ENCODE data around the gene PHTF1. TPM values are rescaled to one million over a fixed set of nuclear protein-coding genes. Genes with fewer than 3 reads are reported as not detected.
"Not testable (repeated sequence)": the region's sequence is repeated elsewhere in the genome, so short reads cannot be mapped to it uniquely, and the experiment has no call there.

Gene PHTF1
- polyA plus RNA-seq, 3 donors: 22.7 to 25.5 (median 24.8) TPM

GRCh38 chr1:113779542-113779941 is 20.3 kb upstream of the PHTF1 start:
- no peak for DNase-seq (ENCODE audit: low read depth in 3 of 3, low spot score in 2 of 3)

DNA sequence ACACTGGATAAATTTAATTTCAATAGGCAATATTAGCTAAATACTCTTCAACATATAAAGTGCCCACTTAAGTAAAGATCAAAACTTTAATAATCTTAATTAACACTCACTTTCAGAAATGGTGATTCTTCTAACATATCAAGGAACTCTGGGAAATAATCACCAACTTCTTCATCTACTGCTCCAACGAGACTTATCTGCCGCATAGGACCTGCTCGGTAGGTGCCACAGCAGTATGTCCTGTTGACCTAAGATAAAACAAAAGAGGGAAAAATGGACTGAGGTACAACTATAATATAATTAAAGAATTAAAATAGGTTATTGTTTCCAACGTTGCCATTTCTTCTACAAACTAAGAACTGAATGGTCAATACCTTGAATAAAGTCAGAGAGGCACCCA is 18.3 kb upstream of the PHTF1 start:
- no peak for DNase-seq (ENCODE audit: low read depth in 3 of 3, low spot score in 2 of 3)

DNA sequence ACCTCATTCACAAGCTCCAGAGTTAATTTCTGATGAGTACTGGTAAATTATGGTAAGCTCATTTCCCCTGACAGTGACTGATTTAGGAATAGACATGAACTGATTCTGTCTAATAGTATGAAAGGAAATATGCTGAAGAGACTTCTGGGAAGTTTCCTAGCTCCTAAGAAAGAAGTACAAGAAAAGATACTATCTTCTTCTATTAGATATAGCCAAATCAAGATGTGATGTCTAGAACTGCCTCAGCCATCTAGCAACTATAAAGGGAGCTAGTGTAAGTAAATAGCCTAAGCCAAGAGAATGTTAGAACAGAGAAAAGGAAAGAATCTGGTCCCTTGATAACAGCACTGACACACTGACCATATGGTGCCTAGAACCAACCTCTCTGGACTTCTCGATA is 10.7 kb upstream of the PHTF1 start:
- DNase-seq (ENCODE audit: low read depth in 3 of 3, low spot score in 2 of 3): no peak

GRCh38 chr1:113769601-113769970 is 10.3 kb upstream of the PHTF1 start:
- DNase-seq (ENCODE audit: low read depth in 3 of 3, low spot score in 2 of 3): no peak

GRCh38 chr1:113768916-113769600 is 9.8 kb upstream of the PHTF1 start:
- no peak for DNase-seq (ENCODE audit: low read depth in 3 of 3, low spot score in 2 of 3)

DNA sequence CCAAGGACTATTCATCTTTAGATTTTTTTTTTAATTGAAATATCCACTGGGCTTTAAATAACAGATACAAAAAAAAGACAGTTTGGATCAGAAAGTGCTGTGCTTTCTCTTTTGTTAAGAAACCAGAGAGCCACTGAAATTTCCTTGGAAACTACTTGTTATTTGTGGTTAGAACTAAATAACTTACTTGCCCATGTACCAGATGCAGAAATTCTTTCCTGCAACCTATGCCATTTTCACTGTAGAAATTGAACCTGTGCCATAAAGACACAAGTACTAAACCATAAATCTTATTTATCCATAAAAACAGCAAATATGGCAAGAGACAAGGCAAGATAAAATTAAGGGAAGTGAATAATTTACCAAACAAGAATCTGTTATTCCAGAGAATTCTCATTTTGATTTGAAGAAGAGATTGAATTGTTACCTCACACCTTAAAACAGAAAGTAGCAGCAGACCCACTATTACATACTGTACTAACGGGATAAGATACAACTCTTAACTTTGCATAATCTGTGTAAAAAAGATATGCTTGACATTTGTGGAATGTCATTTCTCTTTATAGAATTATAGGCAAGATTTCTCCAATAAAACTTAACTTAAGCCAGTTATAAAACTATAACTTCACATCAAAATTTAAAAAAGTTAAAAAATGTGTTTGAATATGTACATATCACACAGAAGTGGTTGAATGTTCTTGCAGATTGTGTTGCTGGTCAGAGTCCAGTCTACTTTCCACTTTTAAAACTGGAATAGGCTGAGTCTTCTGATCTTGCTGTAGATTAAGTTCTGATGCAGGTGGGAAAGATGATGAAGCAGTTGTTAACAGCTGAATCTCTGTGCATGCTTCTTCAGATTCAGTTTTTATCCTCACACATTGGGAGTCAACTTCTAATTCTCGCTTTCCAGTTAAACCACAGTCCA is 6.3 kb upstream of the PHTF1 start:
- DNase-seq (ENCODE audit: low read depth in 3 of 3, low spot score in 2 of 3): no peak

DNA sequence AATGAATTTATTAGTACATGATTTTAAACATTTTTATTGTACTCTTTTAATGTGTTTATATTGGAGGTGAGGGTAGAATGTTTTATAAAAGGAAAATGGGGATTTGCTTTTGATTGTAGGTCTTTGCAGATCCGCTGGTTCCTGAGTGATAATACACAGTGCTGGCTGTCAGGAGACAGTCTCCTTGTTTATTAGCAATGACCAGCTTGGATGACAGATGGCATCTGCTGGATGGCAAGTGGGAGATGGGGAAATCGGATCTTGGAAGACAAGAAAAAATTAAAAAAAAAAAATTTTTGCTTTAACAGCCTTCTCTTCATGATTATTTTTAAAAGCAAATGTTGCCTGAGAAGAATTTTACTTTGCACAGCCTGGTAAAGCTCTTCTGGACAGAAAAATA is 4.4 kb upstream of the PHTF1 start:
- DNase-seq (ENCODE audit: low read depth in 3 of 3, low spot score in 2 of 3): no peak

GRCh38 chr1:113761937-113762336 is 2.7 kb upstream of the PHTF1 start:
- DNase-seq (ENCODE audit: low read depth in 3 of 3, low spot score in 2 of 3): no peak

- DNase-seq (ENCODE audit: low read depth in 3 of 3, low spot score in 2 of 3): no peak
Measured at GRCh38 chr1:113760102-113761080, 1.1 kb upstream of the PHTF1 start.

GRCh38 chr1:113758631-113759332 is 504 bp downstream of the PHTF1 start:
- DNase-seq (ENCODE audit: low read depth in 3 of 3, low spot score in 2 of 3): peak; percentile 32 to 47 (median 36)

DNA sequence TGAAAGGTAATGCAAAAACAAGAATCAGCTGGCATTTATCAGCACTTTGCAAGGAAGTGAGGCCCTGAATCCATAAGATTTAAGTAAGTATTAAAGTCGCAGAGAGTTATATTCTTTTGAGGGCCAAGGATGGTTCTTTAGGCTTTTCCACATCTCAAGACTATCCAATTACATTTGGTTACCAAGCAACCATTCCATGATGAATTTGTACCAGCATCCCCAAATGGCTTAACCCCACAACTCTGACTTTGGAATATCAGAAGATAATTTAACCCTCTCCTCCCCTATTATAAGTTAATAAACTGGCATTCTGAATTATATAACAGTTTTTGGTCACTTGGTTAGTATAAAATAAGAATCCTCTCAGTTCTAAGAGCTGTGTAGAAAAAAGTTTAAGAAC is 2.8 kb downstream of the PHTF1 start:
- DNase-seq (ENCODE audit: low read depth in 3 of 3, low spot score in 2 of 3): no peak

GRCh38 chr1:113753333-113753732 is 6.0 kb downstream of the PHTF1 start:
- not testable (repeated sequence) for DNase-seq (ENCODE audit: low read depth in 3 of 3, low spot score in 2 of 3)

DNA sequence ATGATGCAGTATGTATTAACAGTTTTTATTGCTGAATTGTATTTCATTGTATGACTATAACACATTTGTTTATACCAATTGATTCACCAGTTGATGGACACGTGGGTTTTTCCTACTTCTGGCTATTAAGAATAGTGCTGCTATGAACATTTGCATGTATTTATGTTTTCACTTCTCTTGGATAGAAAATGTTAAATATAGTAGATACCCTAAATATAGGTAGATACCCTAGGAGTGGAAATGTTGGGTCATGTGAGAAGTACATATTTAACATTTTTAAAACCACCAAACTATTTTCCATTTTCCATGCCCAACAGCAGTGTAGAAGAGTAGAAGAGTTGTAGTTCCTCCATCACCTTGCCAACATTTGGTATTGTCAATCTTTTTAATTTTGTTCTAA is 7.8 kb downstream of the PHTF1 start:
- no peak for DNase-seq (ENCODE audit: low read depth in 3 of 3, low spot score in 2 of 3)

- DNase-seq (ENCODE audit: low read depth in 3 of 3, low spot score in 2 of 3): no peak
Measured at GRCh38 chr1:113751114-113751513, 8.2 kb downstream of the PHTF1 start.

DNA sequence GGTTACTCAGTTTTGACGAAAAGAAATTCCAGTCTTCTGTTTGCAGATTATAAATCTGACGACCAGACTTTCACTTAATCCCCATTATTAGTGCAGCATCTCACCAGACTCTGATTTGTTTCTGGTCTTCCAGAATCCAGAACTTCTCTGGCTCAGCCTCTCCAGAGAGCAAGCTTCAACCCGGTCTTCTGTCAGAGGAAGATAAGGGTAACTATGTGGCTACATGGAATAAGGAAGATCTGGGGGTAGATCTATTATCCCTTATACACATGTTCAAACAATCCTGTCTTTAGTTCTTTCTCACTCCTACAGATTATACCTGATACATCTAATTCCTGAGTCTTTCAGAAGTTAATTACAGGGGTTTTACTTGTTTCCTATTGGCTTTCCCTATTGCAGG is 9.9 kb downstream of the PHTF1 start:
- no peak for DNase-seq (ENCODE audit: low read depth in 3 of 3, low spot score in 2 of 3)

DNA sequence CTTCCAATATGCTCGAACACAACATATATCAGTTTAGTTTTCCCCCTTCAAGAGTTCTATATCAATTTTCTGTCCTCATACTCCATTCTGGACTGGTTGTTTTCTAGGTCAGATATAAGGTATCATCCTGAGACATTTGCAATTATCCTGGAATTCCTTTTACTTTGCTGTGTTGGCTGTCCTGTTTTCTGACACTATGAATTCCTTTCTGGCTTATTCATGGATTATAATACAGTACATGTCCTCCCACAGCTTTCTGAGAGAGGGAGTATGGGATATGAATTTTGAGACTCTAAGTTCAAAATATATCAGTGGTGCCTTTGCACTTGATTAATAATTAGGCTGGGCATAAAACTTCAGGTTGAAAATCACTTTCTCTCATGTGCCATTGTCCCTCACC is 11.9 kb downstream of the PHTF1 start:
- no peak for DNase-seq (ENCODE audit: low read depth in 3 of 3, low spot score in 2 of 3)

DNA sequence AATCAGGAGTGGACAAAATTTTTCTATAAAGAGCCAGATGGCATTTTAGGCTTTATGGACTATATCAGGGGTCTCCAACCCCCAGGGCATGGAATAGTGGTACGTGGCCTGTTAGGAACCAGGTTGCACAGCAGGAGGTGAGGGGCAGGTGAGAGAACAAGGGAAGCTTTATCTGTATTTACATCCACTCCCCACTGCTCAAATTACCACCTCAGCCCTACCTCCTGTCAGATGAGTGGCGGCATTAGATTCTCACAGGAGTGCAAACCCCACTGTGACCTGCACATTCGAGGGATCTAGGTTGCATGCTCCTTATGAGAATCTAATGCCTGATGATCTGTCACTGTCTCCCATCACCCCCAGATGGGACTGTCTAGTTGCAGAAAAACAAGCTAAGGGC is 13.9 kb downstream of the PHTF1 start:
- DNase-seq (ENCODE audit: low read depth in 3 of 3, low spot score in 2 of 3): no peak

DNA sequence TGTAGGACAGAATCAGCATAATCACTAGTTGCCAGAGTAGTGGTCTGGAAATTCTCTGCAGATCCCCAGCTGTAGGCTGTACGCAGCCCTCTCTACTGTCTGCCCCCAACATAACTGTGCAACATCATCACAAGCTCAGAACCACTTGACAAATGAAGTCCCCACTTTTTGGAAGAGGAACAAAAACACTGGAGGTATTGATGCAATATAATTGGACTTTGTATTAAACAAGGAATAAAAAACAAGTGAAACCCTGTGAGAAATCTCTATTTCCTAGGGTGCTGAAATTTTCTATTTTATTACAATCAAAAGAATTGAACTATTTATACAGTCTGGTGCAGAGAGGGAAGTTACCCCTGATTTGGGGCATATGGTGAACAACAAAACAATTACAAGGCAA is 15.2 kb downstream of the PHTF1 start:
- DNase-seq (ENCODE audit: low read depth in 3 of 3, low spot score in 2 of 3): no peak

GRCh38 chr1:113742515-113742914 is 16.8 kb downstream of the PHTF1 start:
- no peak for DNase-seq (ENCODE audit: low read depth in 3 of 3, low spot score in 2 of 3)

DNA sequence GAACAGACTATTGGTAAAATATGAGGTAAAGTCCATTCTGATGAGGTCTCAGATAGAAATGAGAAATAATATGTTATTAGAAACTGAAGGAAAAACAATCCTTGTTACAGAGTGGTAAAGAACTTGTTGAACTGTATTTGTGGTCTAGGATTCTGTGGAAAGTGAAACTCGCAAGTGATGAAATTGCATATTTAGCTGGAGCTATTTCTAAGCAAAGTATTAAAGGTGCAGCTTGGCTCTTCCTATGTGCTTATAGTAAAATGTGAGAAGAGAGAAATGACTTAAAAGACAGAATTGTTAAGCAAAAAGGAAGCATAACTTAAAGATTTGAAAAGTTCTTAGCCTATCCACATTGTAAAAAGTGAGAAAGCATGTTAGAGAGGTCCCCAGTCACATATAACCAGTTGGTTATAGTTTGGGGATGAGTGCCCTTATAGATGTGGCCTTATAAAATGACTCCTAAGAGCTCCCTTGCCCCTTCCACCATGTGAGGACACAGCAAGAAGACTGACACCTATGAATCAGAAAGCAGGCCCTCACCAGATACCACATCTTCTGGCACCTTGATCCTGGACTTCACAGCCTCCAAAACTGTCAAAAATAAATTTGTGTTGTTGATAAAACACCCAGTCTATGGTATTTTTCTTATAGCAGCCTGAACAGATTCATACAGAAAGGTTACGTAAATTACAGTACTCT is 24.8 kb downstream of the PHTF1 start:
- no peak for DNase-seq (ENCODE audit: low read depth in 3 of 3, low spot score in 2 of 3)
